ENCODE measurements around the gene VPS33B.

The VPS33B gene

DNA sequence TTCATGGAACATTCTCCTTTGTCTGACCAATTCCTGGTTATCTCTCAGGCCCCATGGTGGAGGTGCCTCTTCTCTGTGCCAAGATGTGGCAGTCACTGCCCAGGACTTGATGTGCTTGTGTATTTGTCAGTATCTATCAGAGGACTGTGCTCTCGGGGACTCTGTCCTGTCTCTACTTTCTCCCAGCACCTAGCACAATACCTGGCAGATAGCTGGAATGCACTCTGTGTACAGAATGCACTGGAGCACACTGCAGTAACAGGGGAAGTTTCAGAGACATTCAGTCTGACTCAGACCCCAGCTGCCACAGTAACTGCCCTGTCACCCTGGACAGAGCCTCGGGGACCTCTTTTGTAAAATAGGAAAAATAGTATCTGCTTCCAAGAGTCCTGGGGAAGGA, 43.1 kb upstream of the VPS33B start:
- H3K36me3 ChIP-seq: no peaks in the 10 kb centered on the region
- TF ChIP-seq, protein P1, sequence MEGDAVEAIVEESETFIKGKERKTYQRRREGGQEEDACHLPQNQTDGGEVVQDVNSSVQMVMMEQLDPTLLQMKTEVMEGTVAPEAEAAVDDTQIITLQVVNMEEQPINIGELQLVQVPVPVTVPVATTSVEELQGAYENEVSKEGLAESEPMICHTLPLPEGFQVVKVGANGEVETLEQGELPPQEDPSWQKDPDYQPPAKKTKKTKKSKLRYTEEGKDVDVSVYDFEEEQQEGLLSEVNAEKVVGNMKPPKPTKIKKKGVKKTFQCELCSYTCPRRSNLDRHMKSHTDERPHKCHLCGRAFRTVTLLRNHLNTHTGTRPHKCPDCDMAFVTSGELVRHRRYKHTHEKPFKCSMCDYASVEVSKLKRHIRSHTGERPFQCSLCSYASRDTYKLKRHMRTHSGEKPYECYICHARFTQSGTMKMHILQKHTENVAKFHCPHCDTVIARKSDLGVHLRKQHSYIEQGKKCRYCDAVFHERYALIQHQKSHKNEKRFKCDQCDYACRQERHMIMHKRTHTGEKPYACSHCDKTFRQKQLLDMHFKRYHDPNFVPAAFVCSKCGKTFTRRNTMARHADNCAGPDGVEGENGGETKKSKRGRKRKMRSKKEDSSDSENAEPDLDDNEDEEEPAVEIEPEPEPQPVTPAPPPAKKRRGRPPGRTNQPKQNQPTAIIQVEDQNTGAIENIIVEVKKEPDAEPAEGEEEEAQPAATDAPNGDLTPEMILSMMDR (IDR thresholded peaks at IDR 0.05; ENCODE audit: low read depth, low read length): no peak
- H3K27me3 ChIP-seq: peaks cover 13% of the 10 kb centered on the region
- H3K9me3 ChIP-seq: no peaks in the 10 kb centered on the region
- H3K4me1 ChIP-seq: no peaks in the 10 kb centered on the region
- H3K4me3 ChIP-seq (ENCODE audit: low read depth, low read length): no peak overlapping the region
- DNase-seq: no peak

DNA sequence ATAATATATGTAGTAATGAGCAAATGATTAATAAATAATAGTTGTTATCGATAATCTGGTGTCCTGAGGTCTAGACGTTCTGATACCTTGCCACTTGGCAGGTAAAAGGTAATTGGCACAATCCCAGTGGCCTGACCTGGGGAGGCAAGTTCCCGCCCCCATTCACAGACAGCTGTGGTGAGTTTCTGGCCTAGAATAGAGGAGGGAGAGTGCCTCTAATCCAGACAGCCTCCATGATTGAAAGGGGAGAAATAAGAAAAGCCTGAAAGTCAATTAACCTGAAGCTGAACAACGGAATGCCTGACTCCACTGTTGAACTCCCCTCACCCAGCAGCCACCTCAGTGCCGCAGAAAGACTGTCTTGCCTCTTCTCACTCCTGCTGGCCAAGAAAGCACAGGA, 39.6 kb upstream of the VPS33B start:
- H3K4me3 ChIP-seq (ENCODE audit: low read depth, low read length): no peak overlapping the region
- no peaks in the 10 kb centered on the region for H3K4me1 ChIP-seq
- TF ChIP-seq, protein P1 (IDR thresholded peaks at IDR 0.05; ENCODE audit: low read depth, low read length): no peak
- H3K9me3 ChIP-seq: no peaks in the 10 kb centered on the region
- DNase-seq: no peak
- H3K27me3 ChIP-seq: peaks cover 20% of the 10 kb centered on the region
- H3K36me3 ChIP-seq: no peaks in the 10 kb centered on the region

DNA sequence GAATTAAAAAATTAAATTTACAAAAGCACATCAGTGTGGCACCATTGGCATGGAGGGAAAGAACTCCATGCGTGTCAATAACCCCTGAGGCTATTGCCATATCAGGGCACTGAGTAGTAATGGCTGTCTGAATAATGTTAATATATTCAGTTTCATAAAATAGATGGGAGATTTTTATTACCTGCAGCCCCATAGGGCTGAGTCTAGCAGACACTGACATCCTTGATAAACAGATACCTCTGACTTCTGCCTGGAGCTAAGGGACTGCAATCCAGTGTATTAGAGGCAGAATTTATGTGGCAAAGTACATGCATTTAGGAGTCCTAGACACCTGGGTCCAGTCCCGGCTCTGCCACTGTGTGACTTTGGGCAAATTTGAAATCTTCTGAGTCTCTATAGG, 38.8 kb upstream of the VPS33B start:
- Histone ChIP-seq H3K4me1 (no peaks in the 10 kb centered on the region), H3K4me3 (ENCODE audit: low read depth, low read length) (no peak overlapping the region), H3K27me3 (peaks cover 28% of the 10 kb centered on the region), H3K36me3 (no peaks in the 10 kb centered on the region), H3K9me3 (no peaks in the 10 kb centered on the region)
- TF ChIP-seq, protein P1 (IDR thresholded peaks at IDR 0.05; ENCODE audit: low read depth, low read length): no peak
- DNase-seq: no peak

DNA sequence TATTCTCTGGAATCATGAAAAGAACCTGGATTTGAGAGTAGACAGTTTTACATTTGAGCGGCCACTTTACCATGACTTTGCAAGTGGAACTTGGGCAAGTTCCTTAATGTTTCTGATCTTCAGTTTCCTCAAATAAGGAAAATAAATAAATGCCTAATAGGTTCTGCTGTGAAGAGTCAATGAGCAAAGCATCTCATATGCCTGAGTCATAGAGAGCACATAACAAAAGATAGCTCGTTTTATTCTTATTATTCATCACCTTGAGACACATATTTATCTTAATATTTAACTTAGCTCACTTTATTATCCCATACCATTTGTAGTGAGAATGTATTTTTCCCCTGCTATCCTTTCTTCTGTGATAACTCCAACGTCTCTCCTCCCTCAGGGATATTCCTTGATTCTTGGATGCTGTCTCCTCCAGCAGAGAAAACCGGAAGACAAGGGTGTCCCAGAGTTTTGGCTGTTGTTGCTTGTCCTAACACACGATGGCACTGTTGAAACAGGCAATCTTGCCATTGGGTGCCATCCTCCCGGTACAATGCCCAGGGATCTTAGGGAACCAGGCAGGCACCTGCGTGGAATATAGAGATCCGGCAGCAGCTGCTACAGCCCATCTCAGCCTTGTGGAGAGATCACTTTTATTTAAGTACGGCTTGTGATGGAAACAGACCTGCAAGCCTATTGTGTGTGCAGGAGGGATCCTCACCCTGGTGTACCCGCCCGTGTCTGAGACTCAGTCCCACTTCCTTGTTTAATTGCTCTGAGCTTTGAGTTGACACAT, 33.3 kb upstream of the VPS33B start:
- no peaks in the 10 kb centered on the region for H3K36me3 ChIP-seq
- TF ChIP-seq, protein P1 (IDR thresholded peaks at IDR 0.05; ENCODE audit: low read depth, low read length): peak; percentile 93
- no peaks in the 10 kb centered on the region for H3K4me1 ChIP-seq
- no peak overlapping the region for H3K4me3 ChIP-seq (ENCODE audit: low read depth, low read length)
- H3K27me3 ChIP-seq: peaks cover 70% of the 10 kb centered on the region
- DNase-seq: peak; percentile 75
- no peaks in the 10 kb centered on the region for H3K9me3 ChIP-seq

DNA sequence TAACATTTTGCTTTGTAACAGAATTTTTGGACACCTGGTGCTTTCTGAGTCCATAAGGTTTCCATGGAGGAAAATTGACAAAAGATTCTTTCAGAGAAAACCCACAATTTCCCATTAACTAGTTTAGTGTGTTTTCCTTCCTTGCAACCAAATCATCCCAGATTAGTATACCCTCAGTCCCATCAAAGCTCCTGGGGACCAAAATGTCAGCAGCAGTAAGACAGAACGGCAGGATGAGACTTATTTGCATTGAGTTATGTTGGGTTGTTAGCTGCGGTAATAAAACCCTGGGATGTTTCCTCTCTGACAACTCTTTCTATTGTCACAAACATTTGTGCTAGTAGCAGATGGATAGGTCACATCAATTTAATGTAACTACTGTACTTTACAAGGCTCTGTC, 32.4 kb upstream of the VPS33B start:
- Histone ChIP-seq H3K4me1 (no peaks in the 10 kb centered on the region), H3K27me3 (peaks cover 70% of the 10 kb centered on the region)
- TF ChIP-seq, protein P1 (IDR thresholded peaks at IDR 0.05; ENCODE audit: low read depth, low read length): no peak

DNA sequence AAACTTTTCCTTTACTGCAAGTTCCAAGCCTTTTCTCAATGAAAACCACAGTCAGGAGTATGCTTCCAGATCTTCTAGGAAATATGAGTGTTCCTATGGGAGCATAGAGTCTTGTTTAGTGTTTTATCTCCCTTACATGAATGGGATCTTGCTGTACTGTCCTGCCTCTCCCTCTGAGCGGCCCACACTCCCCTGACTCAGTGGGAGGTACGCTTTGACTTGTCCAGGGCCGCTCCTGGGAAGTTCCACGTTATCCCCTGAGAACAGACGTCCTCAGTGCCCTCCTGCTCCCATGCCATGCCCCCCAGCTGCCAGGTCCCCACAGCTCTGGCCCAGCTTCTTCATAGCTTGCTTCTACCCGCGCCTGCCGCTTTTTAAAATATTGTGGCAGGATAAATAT, 28.9 kb upstream of the VPS33B start:
- TF ChIP-seq, protein P1 (IDR thresholded peaks at IDR 0.05; ENCODE audit: low read depth, low read length): no peak

More for the DNA sequence above, 32.4 kb upstream of the VPS33B start:
- Histone ChIP-seq H3K36me3 (no peaks in the 10 kb centered on the region), H3K9me3 (no peaks in the 10 kb centered on the region), H3K4me3 (ENCODE audit: low read depth, low read length) (no peak overlapping the region)
- DNase-seq: no peak

More for the DNA sequence above, 28.9 kb upstream of the VPS33B start:
- Histone ChIP-seq H3K9me3 (no peaks in the 10 kb centered on the region), H3K36me3 (no peaks in the 10 kb centered on the region), H3K4me3 (ENCODE audit: low read depth, low read length) (no peak overlapping the region), H3K4me1 (no peaks in the 10 kb centered on the region), H3K27me3 (peaks cover 42% of the 10 kb centered on the region)
- no peak for DNase-seq
